Testis (tissue), 3 donors: ENCODE measurements around the gene SLC29A3. TPM values are rescaled to one million over a fixed set of nuclear protein-coding genes. Genes with fewer than 3 reads are reported as not detected.

Source experiments
- DNase-seq: peaks from one replicate; pipeline ENCODE4 v3.0.0-alpha.2; 2019
- H3K27ac ChIP-seq, 2 donors: fragments of 200-600 bp; sonication (generic); one replicate each; pipeline ENCODE4 v1.5.1; 2019
- H3K27me3 ChIP-seq: fragments of 200-600 bp; sonication (generic); one replicate; pipeline ENCODE4 v1.5.1; 2019
- H3K36me3 ChIP-seq: fragments of 200-600 bp; sonication (generic); one replicate; pipeline ENCODE4 v1.5.1; 2017; ENCODE audit warnings: low read depth; ENCODE audit errors: missing control alignments
- H3K4me1 ChIP-seq: fragments of 200-600 bp; sonication (generic); one replicate; pipeline ENCODE4 v1.5.1; 2019
- H3K4me3 ChIP-seq, 2 donors: fragments of 200-600 bp; sonication (generic); one replicate each; pipeline ENCODE4 v1.5.1; 2017 to 2019
- H3K9me3 ChIP-seq: fragments of 200-600 bp; sonication (generic); one replicate; pipeline ENCODE4 v1.5.1; 2017
- POLR2A ChIP-seq: fragments of 450-650 bp; IDR thresholded peaks from one replicate; pipeline ENCODE4 v1.6.1; 2017; ENCODE audit warnings: antibody characterized with exemption, mild to moderate bottlenecking, moderate library complexity
- WGBS, 2 donors: methylation state at CpG; one replicate each; pipeline ENCODE4 v1.1.5; 2018; 5-methylcytosine and 5-hydroxymethylcytosine counted together
- intact Hi-C: fragments of 100-400 bp; cut with DNase I; formaldehyde crosslinking; loops from one replicate; pipeline ENCODE4 v1.15.1; 2023; ENCODE audit warnings: low total_unique reads
- polyA plus RNA-seq: library from polyadenylated mRNA; stranded (reverse); fragments of 350-450 nt; fragmentation: Illumina TruSeq; extraction: RNeasy Lipid Tissue Mini Kit (QIAGEN cat#74804); gene quantifications from one replicate; pipeline ENCODE4 v1.2.3, GENCODE V29; 2014; ENCODE audit warnings: low read depth, low replicate concordance; ENCODE audit not compliant: insufficient read depth
- total RNA-seq, 2 donors: library from RNA; depleted of rRNA; stranded (reverse); fragments of >200 nt; gene quantifications; one replicate each; pipeline ENCODE4 v1.2.3, GENCODE V29; 2016
- TF ChIP-seq, protein P1 (sequence below), 3 experiments: fragments of 450-650 bp in 2 of 3; fragments of 200-600 bp in 1 of 3; sonication (generic) in 1 of 3; IDR thresholded peaks; one replicate each; pipeline ENCODE4 v1.5.1; 2016 to 2019; ENCODE audit warnings: antibody characterized with exemption in 3 of 3, mild to moderate bottlenecking in 2 of 3, moderate library complexity in 1 of 3

SLC29A3 gene
- total and polyA plus RNA-seq, 3 donors from 2014 or later: 10.7 to 14.0 (median 12.7) TPM

DNA sequence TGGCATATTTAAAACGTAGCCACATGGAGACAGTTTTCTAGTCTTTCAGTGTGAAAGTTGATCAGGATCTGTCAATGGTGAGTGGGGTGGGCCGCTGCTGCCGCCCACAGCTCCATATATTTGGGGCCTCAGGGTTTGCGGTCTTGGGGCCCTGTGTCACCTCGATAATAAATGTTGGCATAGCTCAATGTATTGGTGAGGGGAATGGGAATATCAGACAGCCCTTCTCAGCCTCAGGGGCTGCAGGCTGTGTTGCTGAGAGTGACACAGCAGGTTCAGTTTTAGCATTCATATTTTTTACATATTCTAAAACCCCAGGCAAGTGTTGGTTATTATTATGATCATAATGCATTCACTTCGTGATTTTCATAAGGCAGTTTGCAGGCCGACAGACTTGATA lies 82.9 kb downstream of the SLC29A3 start:
- TF ChIP-seq, protein P1, sequence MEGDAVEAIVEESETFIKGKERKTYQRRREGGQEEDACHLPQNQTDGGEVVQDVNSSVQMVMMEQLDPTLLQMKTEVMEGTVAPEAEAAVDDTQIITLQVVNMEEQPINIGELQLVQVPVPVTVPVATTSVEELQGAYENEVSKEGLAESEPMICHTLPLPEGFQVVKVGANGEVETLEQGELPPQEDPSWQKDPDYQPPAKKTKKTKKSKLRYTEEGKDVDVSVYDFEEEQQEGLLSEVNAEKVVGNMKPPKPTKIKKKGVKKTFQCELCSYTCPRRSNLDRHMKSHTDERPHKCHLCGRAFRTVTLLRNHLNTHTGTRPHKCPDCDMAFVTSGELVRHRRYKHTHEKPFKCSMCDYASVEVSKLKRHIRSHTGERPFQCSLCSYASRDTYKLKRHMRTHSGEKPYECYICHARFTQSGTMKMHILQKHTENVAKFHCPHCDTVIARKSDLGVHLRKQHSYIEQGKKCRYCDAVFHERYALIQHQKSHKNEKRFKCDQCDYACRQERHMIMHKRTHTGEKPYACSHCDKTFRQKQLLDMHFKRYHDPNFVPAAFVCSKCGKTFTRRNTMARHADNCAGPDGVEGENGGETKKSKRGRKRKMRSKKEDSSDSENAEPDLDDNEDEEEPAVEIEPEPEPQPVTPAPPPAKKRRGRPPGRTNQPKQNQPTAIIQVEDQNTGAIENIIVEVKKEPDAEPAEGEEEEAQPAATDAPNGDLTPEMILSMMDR (IDR thresholded peaks at IDR 0.05): no peak
- TF ChIP-seq POLR2A: no peak
- no peaks in the 10 kb centered on the region for H3K27me3 ChIP-seq

DNA sequence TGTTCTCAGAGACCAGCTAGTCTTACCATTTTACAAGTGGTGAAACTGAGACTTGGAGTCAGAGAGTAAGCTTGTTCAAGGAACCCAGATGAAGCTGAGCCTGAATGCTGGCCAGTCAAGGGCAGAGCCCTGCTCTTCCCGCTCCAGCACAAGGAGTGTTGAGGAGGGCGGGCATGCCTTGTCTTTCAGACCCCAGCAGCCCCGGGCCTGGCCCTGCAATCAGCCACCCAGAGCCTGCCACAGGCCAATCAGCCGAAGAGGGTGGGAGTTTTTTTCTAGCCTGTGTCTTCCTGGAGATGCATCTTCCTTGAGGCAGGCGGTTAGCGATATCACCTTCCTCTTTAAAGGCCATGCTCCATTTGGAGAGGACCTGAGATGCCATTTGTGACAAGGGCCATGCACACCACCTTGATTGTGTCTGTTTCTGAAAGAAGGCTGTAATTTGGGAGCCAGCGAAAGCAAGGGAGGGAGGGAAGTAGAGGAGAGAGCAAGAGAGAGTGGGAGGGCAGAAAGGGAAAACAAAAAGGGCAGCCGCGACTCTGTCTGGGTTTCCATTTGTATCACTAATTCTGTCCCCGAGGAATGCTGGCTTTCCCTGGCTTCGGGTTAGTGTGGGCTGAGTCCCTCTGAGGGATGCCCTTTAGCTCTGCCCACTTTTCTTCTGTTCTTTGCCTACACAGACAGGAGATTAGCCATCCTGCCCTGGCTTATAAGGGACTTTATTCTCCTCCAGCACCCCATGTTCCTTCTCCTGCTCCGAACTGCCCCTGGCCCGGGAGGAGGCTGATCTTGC lies 85.6 kb downstream of the SLC29A3 start:
- H3K9me3 ChIP-seq: no peaks in the 10 kb centered on the region
- 63 to 65% methylated on average over 13 of the region's 13 CpGs for WGBS, 2 donors
- H3K27me3 ChIP-seq: no peaks in the 10 kb centered on the region
- H3K27ac ChIP-seq: peak overlapping the region in 1 of 2 donors; percentile 10
- peaks cover 17% of the 10 kb centered on the region for H3K4me1 ChIP-seq
- intact Hi-C loops: no loop called here
- no peak for DNase-seq
- H3K4me3 ChIP-seq: no peak overlapping the region
- H3K36me3 ChIP-seq: no peaks in the 10 kb centered on the region
- TF ChIP-seq POLR2A: no peak
- TF ChIP-seq, protein P1 (IDR thresholded peaks at IDR 0.05): no peak

More for the DNA sequence above, 82.9 kb downstream of the SLC29A3 start:
- 91 to 95% methylated on average over 7 of the region's 7 CpGs for WGBS, 2 donors
- Histone ChIP-seq H3K4me3 (no peak overlapping the region), H3K36me3 (no peaks in the 10 kb centered on the region), H3K9me3 (no peaks in the 10 kb centered on the region), H3K4me1 (peaks cover 22% of the 10 kb centered on the region), H3K27ac (no peak overlapping the region)
- intact Hi-C loops: no loop called here
- no peak for DNase-seq

DNA sequence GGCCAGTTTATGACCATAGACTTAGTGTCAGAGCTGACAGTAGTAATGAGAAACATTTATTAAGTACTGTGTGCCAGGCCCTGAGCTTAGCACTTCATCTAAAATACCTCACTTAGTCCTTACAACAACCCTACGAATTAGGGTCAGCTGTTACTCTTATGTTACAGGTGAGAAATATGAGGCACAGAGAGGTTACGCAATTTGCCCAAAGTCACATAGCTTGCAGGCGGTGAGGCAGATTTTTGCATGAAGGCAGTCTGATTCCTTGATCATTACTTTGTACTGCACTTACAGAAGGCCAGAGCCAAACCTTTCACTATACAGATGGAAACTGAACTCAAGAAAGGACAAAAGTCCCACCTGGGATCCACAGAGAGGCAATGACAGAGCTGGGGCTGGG lies 87.8 kb downstream of the SLC29A3 start:
- DNase-seq: no peak
- no peak for TF ChIP-seq POLR2A
- TF ChIP-seq, protein P1 (IDR thresholded peaks at IDR 0.05): no peak
- Histone ChIP-seq H3K27ac (no peak overlapping the region), H3K36me3 (no peaks in the 10 kb centered on the region), H3K27me3 (no peaks in the 10 kb centered on the region), H3K4me1 (peaks cover 17% of the 10 kb centered on the region), H3K9me3 (no peaks in the 10 kb centered on the region), H3K4me3 (no peak overlapping the region)
- intact Hi-C loops: no loop called here
- 91 to 96% methylated on average over 3 of the region's 3 CpGs for WGBS, 2 donors

DNA sequence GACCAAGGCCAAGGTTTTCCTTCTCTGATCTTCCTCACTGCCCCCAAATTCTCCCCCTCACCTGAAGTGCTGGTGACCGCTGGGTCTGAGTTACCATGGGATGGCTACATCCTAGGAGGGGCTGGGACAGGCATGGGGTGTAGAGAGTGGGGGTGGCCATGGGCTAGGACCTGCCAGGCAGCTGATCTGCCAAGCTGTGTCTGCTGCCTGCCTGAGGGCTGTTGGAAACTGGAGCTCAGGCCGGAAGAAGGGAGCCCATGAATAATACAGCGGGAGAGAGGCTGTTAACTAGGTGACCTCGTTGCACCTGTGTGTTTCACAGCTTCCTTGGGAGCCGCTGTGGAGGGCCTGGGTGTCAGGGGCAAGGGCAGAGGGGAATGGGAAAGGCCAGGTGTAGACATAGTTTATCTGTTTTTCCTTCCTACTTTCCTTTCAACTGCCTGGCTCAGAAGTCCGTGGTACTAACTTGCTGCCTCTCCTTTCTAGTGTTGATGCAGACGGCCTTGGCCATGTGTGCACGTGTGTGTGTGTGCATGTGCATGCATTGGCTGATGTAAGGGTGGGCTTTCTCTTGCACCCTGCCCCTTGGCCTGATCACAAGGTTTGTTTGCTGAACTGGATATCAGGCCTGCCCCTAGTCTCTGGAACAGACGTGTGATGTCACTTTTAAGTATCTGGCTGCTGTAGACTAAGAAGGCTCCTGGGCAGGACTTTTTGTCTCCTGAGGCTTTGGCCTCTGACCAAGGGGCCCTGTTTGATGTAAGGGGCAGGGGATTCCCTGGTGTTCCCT lies 89.6 kb downstream of the SLC29A3 start:
- 85 to 95% methylated on average over 9 of the region's 9 CpGs for WGBS, 2 donors
- H3K27me3 ChIP-seq: no peaks in the 10 kb centered on the region
- H3K4me3 ChIP-seq: no peak overlapping the region

More for the DNA sequence above, 89.6 kb downstream of the SLC29A3 start:
- no peaks in the 10 kb centered on the region for H3K36me3 ChIP-seq
- no peak overlapping the region for H3K27ac ChIP-seq
- peaks cover 17% of the 10 kb centered on the region for H3K4me1 ChIP-seq
- intact Hi-C loops: no loop called here
- TF ChIP-seq POLR2A: no peak
- TF ChIP-seq, protein P1 (IDR thresholded peaks at IDR 0.05): no peak
- DNase-seq: no peak
- H3K9me3 ChIP-seq: no peaks in the 10 kb centered on the region
